GM19351 (cell line): ENCODE measurements around the gene SNED1.

ENCODE experiments used
- ATAC-seq: cut with Tn5 transposase; IDR thresholded peaks from one replicate; pipeline ENCODE4 v1.9.1; 2021; ENCODE audit warnings: mild to moderate bottlenecking, moderate library complexity; ENCODE audit not compliant: unreplicated experiment

SNED1 gene

DNA sequence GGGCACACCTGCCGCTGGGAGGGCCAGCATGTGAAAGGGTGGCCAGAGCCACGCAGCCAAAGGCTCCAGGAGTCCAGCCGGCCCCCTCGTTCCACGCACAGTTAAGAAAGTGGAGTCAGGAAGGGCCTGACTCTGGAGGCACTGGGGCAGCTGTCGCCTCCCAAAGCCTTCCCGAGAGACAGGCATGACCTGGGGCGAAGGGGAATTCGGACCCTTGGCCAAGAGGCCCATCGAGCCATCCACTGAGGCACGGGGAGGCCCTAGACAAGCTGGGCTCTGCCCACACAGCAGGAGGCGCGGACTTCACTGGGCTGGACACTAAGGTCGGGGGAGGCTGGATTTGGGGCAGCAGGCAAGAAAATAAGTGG, 38.5 kb upstream of the SNED1 start:
- ATAC-seq, result no peak

- no peak for ATAC-seq
Measured at GRCh38 chr2:240960309-240960970, 38.0 kb upstream of the SNED1 start.

GRCh38 chr2:240960971-240961876, 37.2 kb upstream of the SNED1 start:
- no peak for ATAC-seq

- no peak for ATAC-seq
Measured at GRCh38 chr2:240961910-240962299, 36.5 kb upstream of the SNED1 start.

DNA sequence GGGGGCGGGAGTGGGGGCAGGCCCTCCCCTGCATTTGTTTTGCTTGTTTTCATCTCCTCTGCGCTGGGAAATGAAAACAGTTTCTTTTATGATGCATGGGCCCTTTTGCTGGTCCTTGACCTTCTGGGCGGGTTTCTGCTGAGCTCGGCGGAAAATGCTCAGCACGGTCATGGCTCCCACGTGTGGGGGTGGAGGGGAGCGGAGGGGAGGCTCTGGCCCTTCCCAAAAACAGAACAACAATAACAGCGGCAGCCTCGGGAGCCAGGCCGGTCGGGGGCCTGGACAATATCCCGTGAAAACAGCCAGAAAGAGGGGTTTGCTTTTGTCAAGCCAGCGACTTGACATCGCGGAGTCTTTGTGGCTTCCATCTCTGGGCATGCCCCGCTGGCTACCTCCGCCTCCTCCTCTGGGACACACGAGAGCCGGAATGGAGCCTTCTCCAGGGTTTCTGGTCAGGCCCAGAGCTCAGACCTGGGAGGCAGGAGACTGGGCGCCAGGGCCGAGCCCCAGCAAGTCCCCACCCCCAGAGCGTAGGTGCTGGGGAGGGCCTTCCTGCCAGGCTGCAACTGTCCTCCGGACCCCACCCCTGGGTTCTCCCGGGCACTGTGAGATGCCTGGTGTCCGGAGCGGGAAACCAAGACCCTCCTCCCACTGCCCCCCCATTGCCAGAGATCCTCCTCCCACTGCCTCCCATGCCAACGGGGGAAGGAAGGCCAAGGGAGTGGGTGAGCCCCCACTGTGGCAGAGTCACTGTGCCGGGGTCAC, 35.9 kb upstream of the SNED1 start:
- no peak for ATAC-seq

DNA sequence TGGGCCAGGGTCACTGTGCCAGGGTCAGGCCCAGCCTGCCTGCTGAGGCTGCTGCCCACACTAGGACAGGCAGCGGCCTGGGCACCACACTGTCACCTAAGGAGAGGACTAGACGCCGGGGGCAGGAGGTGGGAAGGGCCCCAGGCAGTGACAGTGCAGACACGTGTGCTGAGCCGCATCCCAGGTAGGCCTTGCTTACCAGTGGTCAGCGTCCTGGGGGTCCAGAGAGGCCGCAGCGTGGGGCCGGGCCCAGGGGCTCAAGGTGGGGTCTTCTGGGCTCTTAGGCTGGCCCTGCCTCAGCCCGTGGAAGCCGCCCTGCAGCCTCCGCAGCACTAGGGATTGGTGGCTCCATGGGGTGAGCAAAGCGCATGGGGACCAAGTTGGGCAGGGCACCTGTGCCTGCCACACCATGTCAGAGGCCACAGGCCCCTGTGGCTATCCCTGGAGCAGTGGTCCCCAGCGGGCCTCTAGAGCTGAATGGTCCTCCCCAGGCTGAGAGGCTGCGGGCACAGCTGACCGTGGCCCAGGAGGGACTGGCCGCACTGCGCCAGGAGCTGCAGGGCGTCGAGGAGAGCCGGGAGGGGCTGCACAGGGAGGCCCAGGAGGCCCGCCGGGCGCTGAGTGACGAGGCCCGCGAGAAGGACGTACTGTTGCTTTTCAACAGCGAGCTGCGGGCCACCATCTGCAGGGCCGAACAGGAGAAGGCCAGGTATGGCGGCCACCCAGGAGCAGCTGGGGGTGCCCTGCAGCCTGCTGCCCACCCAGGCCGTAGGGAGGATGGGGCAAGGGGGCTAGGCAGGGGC, 35.2 kb upstream of the SNED1 start:
- ATAC-seq, result no peak

- no peak for ATAC-seq
Measured at GRCh38 chr2:240963868-240964703, 34.3 kb upstream of the SNED1 start.

DNA sequence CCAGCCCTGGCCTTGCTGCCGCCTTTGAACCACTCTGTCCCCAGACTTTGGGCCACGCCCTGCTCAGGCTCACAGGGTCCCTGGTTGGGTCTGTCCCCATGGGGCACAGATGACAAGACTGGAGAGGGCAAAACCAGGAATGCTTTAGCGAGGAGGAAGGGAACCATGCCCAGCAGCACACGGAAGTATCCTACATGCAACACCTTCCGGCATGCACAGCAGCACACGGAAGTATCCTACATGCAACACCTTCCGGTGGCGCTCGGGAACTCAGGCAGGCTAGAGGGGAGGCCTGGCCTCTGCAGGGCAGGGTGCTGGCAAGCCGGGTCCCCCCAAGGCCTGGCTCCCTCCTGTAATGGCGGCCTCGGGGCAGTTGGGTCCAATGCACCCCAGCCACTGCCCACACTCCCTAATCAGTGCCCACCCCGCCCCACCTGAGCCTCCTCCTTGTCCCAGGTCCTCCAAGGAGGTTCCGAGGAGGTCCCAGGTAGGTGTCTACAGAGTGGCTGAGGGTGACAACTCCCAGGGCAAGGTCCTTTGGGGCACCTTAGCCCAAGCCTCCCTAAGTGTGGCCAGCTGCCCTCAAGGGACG, 33.6 kb upstream of the SNED1 start:
- ATAC-seq, result no peak

DNA sequence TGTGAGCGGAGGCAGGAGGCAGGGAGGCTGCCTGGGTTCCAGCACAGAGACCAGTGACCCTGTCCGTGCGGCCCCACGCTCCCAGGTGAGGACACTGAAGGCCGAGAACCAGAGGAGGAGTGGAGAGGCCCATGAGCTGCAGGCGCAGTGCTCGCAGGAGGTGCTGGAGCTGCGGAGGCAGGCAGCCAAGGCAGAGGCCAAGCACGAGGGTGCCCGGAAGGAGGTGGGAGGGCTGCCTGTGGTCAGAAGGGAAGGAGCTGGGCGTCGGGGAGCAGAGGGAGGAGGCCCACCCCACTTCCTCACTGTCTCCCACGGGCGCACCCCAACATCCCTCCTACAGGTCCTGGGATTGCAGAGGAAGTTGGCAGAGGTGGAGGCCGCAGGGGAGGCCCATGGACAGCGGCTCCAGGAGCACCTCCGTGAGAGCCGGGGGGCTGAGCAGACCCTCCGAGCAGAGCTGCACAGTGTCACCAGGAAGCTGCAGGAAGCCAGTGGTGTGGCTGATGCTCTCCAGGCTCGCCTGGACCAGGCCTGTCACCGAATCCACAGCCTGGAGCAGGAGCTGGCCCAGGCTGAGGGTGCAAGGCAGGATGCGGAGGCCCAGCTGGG, 33.0 kb upstream of the SNED1 start:
- ATAC-seq, result no peak

- no peak for ATAC-seq
Measured at GRCh38 chr2:240965905-240966456, 32.4 kb upstream of the SNED1 start.

GRCh38 chr2:240966457-240966905, 31.9 kb upstream of the SNED1 start:
- no peak for ATAC-seq

GRCh38 chr2:240966906-240967680, 31.3 kb upstream of the SNED1 start:
- no peak for ATAC-seq

DNA sequence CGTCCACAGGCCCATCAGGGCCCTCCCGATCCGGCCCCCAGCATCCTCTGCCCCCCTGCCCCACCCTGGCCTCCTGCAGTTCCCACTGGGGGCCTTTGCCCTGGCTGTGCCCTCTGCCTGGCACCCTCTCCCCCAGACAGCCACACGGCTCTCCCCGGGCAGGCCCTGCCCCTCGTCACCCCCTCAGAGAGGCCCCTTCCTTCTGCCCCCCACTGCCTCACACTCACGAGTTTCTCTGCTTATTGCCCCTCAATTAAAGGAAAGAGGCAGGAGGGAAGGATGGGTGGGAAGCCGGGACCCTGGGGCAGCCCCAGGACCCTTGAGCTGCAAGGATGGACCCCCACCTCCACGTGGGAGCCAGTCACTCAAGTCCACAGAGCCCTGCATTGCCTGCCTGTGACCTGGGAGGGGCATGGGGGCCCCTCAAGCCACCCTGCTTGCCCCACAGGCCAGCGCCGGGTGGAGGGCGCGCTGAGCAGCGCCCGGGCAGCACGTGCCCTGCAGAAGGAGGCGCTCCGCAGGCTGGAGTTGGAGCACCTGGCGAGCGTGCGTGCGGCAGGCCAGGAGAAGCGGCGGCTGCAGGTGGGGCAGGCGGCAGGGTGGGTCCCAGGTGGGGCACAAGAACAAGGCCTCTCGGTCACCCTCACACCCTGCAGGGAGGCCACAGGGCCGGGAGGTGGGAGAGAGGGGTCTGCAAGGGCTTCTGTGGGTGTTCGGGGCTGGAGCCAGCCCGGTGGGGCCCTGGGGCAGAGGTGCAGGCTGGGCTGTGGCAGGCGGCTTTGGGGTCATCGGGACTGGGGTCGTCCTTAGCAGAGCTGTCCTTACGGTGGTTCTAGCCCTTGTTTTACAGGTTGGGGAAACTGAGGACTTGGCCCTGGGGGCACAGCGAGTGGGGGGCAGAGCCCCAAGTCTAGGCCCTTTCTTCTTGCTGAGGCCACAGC, 30.5 kb upstream of the SNED1 start:
- ATAC-seq, result no peak

GRCh38 chr2:240968731-240969624, 29.4 kb upstream of the SNED1 start:
- ATAC-seq, result no peak

GRCh38 chr2:240970104-240970503, 28.3 kb upstream of the SNED1 start:
- no peak for ATAC-seq

DNA sequence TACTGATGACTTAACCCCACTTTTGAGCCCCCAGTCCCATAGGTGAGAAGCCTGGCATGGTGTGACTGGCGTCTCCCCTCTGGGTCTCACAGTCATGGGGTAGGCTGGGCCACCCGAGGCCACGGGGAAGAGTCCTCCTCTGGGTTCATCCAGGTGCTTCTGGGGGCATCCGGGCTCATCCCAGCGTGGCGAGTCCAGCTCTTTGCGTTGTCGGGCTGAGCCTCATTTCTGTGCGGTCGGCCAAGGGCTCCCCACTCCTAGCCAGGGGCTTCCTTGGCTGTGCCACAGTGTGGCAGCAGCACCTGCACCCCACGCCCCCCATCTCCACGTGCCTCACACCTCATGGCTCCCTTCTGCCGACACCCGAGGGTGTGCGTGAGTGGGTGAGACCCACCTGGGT, 27.6 kb upstream of the SNED1 start:
- no peak for ATAC-seq
